Loucy (cell line): ENCODE data around the gene ARL8B.

Experiments
- CTCF ChIP-seq: fragments of 200-600 bp; sonication (generic); conservative IDR thresholded peaks from 2 replicates; pipeline ENCODE4 v1.5.1; 2014; ENCODE audit warnings: mild to moderate bottlenecking, antibody characterized with exemption, low read length
- EZH2phosphoT487 ChIP-seq: fragments of 200-600 bp; IDR thresholded peaks from 2 replicates; pipeline ENCODE4 v1.6.1; 2018; ENCODE audit warnings: antibody characterized with exemption, mild to moderate bottlenecking, moderate library complexity, borderline replicate concordance

- TF ChIP-seq CTCF (no peak), EZH2phosphoT487 (no peak)
These were observed 5.6 kb upstream of the ARL8B start for GRCh38 chr3:5116538-5116937.
